GM12878 (cell line): ENCODE data around the gene UNC80.

Experiments used
- CTCF ChIP-seq, 3 experiments: IDR thresholded peaks in 2 of 3; conservative IDR thresholded peaks in 1 of 3; 2 replicates each; pipeline ENCODE4 v1.5.1; 2011; ENCODE audit warnings: low read depth in 3 of 3, low read length in 3 of 3, mild to moderate bottlenecking in 3 of 3, control low read depth in 2 of 3, moderate library complexity in 2 of 3, inconsistent platforms in 1 of 3, mixed read lengths in 1 of 3; ENCODE audit not compliant: control insufficient read depth in 2 of 3, insufficient read depth in 1 of 3; ENCODE audit errors: extremely low read depth in 1 of 3
- ELK1 ChIP-seq: IDR thresholded peaks from 2 replicates; pipeline ENCODE4 v1.6.1; 2012; ENCODE audit warnings: low read depth, low read length, improper control_type of control experiment
- EP300 ChIP-seq, 2 experiments: fragments of 150-350 bp in 1 of 2; IDR thresholded peaks; 2 replicates each; pipeline ENCODE4 v1.6.1; 2011 to 2012; ENCODE audit warnings: low read depth in 2 of 2, low read length in 2 of 2, borderline replicate concordance in 1 of 2, improper control_type of control experiment in 1 of 2, inconsistent platforms in 1 of 2; ENCODE audit not compliant: control insufficient read depth in 1 of 2
- EZH2 ChIP-seq: IDR thresholded peaks from 2 replicates; pipeline ENCODE4 v1.6.1; 2012; ENCODE audit warnings: low read depth, mild to moderate bottlenecking, control low read depth, inconsistent platforms, low read length, borderline replicate concordance; ENCODE audit not compliant: control insufficient read depth
- JUND ChIP-seq: IDR thresholded peaks from 2 replicates; pipeline ENCODE4 v1.6.1; 2012; ENCODE audit warnings: low read depth, mild to moderate bottlenecking, low read length, improper control_type of control experiment, moderate library complexity
- NFIC ChIP-seq: IDR thresholded peaks from 2 replicates; pipeline ENCODE4 v1.6.1; 2012; ENCODE audit warnings: low read depth, mild to moderate bottlenecking, inconsistent platforms, low read length, moderate library complexity
- POLR2A ChIP-seq: IDR thresholded peaks from 2 replicates; pipeline ENCODE4 v1.6.1; 2011; ENCODE audit warnings: low read depth, mild to moderate bottlenecking, low read length
- POLR2AphosphoS5 ChIP-seq: IDR thresholded peaks from 2 replicates; pipeline ENCODE4 v1.6.1; 2011; ENCODE audit warnings: mild to moderate bottlenecking, low read length, inconsistent platforms
- SIX5 ChIP-seq: IDR thresholded peaks from 2 replicates; pipeline ENCODE4 v1.6.1; 2011; ENCODE audit warnings: mild to moderate bottlenecking, low read depth, low read length, moderate library complexity; ENCODE audit not compliant: severe bottlenecking
- YBX1 ChIP-seq: fragments of 450-650 bp; IDR thresholded peaks from 2 replicates; pipeline ENCODE4 v1.6.1; 2016; ENCODE audit warnings: antibody characterized with exemption

GRCh38 chr2:210009896-210010295 lies 238.3 kb downstream of the UNC80 start:
- no peak for TF ChIP-seq CTCF (IDR thresholded peaks at IDR 0.05 in 2 of 3, conservative IDR thresholded peaks at IDR 0.05 in 1 of 3; ENCODE audit: control insufficient read depth in 2 of 3, extremely low read depth in 1 of 3, insufficient read depth in 1 of 3, low read depth in 3 of 3, low read length in 3 of 3)
- TF ChIP-seq NFIC = no peak
- TF ChIP-seq POLR2AphosphoS5 = no peak
- TF ChIP-seq EP300 (IDR thresholded peaks at IDR 0.05; ENCODE audit: borderline replicate concordance in 1 of 2, control insufficient read depth in 1 of 2, low read depth in 2 of 2, low read length in 2 of 2) = no peak
- no peak for TF ChIP-seq EZH2
- TF ChIP-seq JUND = no peak
- no peak for TF ChIP-seq SIX5
- TF ChIP-seq ELK1 = no peak
- no peak for TF ChIP-seq YBX1
- TF ChIP-seq POLR2A = no peak
